KMS-11 (cell line): ENCODE data around the gene MFAP3L.
"Not testable (repeated sequence)": the region's sequence is repeated elsewhere in the genome, so short reads cannot be mapped to it uniquely, and the experiment has no call there.

Experiments used
- H2AFZ ChIP-seq: fragments of 200-600 bp; sonication (generic); 2 replicates; pipeline ENCODE4 v1.6.1; 2016; ENCODE audit warnings: antibody characterized with exemption, mixed run types, low read depth
- H3K27ac ChIP-seq: fragments of 200-600 bp; sonication (generic); 2 replicates; pipeline ENCODE4 v1.6.1; 2016; ENCODE audit warnings: mild to moderate bottlenecking, mixed run types
- H3K27me3 ChIP-seq: fragments of 200-600 bp; sonication (generic); 2 replicates; pipeline ENCODE4 v1.6.1; 2017; ENCODE audit warnings: mild to moderate bottlenecking, low read depth, mixed run types, moderate library complexity; ENCODE audit not compliant: insufficient read depth
- H3K36me3 ChIP-seq: fragments of 200-600 bp; sonication (generic); 2 replicates; pipeline ENCODE4 v1.6.1; 2017; ENCODE audit warnings: mild to moderate bottlenecking, mixed run types; ENCODE audit not compliant: insufficient read depth
- H3K4me1 ChIP-seq: fragments of 200-600 bp; sonication (generic); 2 replicates; pipeline ENCODE4 v1.6.1; 2016; ENCODE audit warnings: mild to moderate bottlenecking, low read depth, mixed run types; ENCODE audit not compliant: poor library complexity, severe bottlenecking
- H3K4me2 ChIP-seq: fragments of 200-600 bp; sonication (generic); 2 replicates; pipeline ENCODE4 v1.7.0; 2016; ENCODE audit warnings: mild to moderate bottlenecking, mixed run types
- H3K4me3 ChIP-seq: fragments of 200-600 bp; sonication (generic); IDR thresholded peaks from 2 replicates; pipeline ENCODE4 v1.6.1; 2017; ENCODE audit warnings: low read depth, low read length, mixed read lengths; ENCODE audit not compliant: insufficient read depth
- H3K79me2 ChIP-seq: fragments of 200-600 bp; sonication (generic); 2 replicates; pipeline ENCODE4 v1.6.1; 2016; ENCODE audit warnings: low read depth, mixed run types; ENCODE audit not compliant: insufficient read depth
- H3K9ac ChIP-seq: fragments of 200-600 bp; sonication (generic); 2 replicates; pipeline ENCODE4 v1.6.1; 2016; ENCODE audit warnings: mild to moderate bottlenecking, mixed run types
- H4K20me1 ChIP-seq: fragments of 200-600 bp; sonication (generic); 2 replicates; pipeline ENCODE4 v1.6.1; 2016; ENCODE audit warnings: mild to moderate bottlenecking, mixed run types; ENCODE audit not compliant: insufficient read depth
- CTCF ChIP-seq: fragments of 200-600 bp; sonication (generic); conservative IDR thresholded peaks from 2 replicates; pipeline ENCODE4 v1.6.1; 2017; ENCODE audit warnings: low read depth, mild to moderate bottlenecking, antibody characterized with exemption, low read length, moderate library complexity, mixed read lengths

MFAP3L gene

GRCh38 chr4:170047771-170048354 is 21.7 kb upstream of the MFAP3L start:
- no peaks in the 10 kb centered on the region for H3K4me1 ChIP-seq
- no peak overlapping the region for H3K4me3 ChIP-seq
- H3K9ac ChIP-seq: no peak overlapping the region
- TF ChIP-seq CTCF: peak; percentile 84
- no peak overlapping the region for H2AFZ ChIP-seq
- H3K27ac ChIP-seq: no peak overlapping the region
- no peaks in the 10 kb centered on the region for H3K36me3 ChIP-seq
- no peak overlapping the region for H3K4me2 ChIP-seq
- no peaks in the 10 kb centered on the region for H3K79me2 ChIP-seq
- H3K27me3 ChIP-seq: no peaks in the 10 kb centered on the region
- no peaks in the 10 kb centered on the region for H4K20me1 ChIP-seq

- not testable (repeated sequence) for H3K27me3 ChIP-seq, H2AFZ ChIP-seq, H3K4me2 ChIP-seq, H3K4me1 ChIP-seq, H3K9ac ChIP-seq, H3K79me2 ChIP-seq, H3K36me3 ChIP-seq, H3K4me3 ChIP-seq, H4K20me1 ChIP-seq, H3K27ac ChIP-seq
These were observed 20.0 kb upstream of the MFAP3L start for GRCh38 chr4:170046156-170046555.

DNA sequence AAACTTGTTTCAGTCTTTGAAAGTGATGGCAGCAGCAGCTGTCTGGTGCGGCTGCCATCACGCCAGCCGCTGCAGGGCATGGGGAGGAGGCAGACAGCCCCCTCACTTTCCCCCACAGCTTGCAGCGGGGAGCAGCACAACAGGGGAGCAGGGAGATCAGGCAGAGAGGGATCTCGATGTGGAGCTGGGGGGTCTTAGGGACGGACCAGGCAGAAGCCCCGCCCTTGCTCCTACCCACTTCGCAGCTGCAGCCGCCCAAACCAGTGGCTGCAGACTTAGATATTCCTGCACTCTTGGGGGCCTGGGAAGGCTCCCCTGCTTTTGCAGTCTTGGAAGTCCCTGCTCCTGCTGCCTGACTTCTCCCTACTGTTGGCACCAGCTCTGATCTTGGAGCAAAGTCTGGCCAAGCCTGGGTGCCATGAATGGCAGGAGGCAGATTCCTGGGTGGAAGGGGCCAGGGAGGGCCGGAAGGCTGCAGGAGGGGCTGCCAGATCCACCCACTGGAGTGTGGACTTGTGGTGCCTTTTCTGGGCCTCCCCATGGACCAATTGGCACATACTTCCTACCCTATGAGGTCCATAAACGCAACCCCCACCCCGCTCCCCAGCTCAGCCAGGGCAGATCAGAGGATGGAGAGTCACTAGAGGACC is 14.0 kb upstream of the MFAP3L start:
- Histone ChIP-seq H3K27ac (no peak overlapping the region), H3K4me2 (no peak overlapping the region), H3K36me3 (no peaks in the 10 kb centered on the region), H3K27me3 (no peaks in the 10 kb centered on the region), H3K4me1 (no peaks in the 10 kb centered on the region), H2AFZ (no peak overlapping the region), H4K20me1 (no peaks in the 10 kb centered on the region), H3K9ac (no peak overlapping the region), H3K4me3 (no peak overlapping the region), H3K79me2 (no peaks in the 10 kb centered on the region)
- no peak for TF ChIP-seq CTCF

- no peaks in the 10 kb centered on the region for H3K4me1 ChIP-seq
- H3K27ac ChIP-seq: no peak overlapping the region
- H3K79me2 ChIP-seq: no peaks in the 10 kb centered on the region
- no peaks in the 10 kb centered on the region for H3K27me3 ChIP-seq
- H2AFZ ChIP-seq: no peak overlapping the region
- no peaks in the 10 kb centered on the region for H3K36me3 ChIP-seq
- H3K4me3 ChIP-seq: no peak overlapping the region
- no peak overlapping the region for H3K4me2 ChIP-seq
- TF ChIP-seq CTCF: no peak
- no peaks in the 10 kb centered on the region for H4K20me1 ChIP-seq
- no peak overlapping the region for H3K9ac ChIP-seq
These were observed 12.6 kb upstream of the MFAP3L start for GRCh38 chr4:170038769-170039168.

- TF ChIP-seq CTCF: no peak
- no peak overlapping the region for H3K9ac ChIP-seq
- H3K79me2 ChIP-seq: no peaks in the 10 kb centered on the region
- H3K4me3 ChIP-seq: no peak overlapping the region
- H3K4me1 ChIP-seq: no peaks in the 10 kb centered on the region
- H2AFZ ChIP-seq: no peak overlapping the region
- H3K4me2 ChIP-seq: no peak overlapping the region
- H3K27ac ChIP-seq: no peak overlapping the region
- no peaks in the 10 kb centered on the region for H3K36me3 ChIP-seq
- H3K27me3 ChIP-seq: no peaks in the 10 kb centered on the region
- no peaks in the 10 kb centered on the region for H4K20me1 ChIP-seq
These were observed 12.0 kb upstream of the MFAP3L start for GRCh38 chr4:170038232-170038631.
